Esophagus muscularis mucosa (tissue), 4 donors: Measurements from ENCODE around the gene PTCSC3.

ENCODE experiments used
- CTCF ChIP-seq, 3 experiments: fragments of 200-600 bp in 2 of 3; fragments of 450-650 bp in 1 of 3; sonication (generic) in 2 of 3; IDR thresholded peaks; one replicate each; pipeline ENCODE4 v1.5.1; 2017 to 2019; ENCODE audit warnings: antibody characterized with exemption in 3 of 3, mild to moderate bottlenecking in 2 of 3, moderate library complexity in 1 of 3
- EP300 ChIP-seq: sonication (generic); formaldehyde crosslinking; IDR thresholded peaks from one replicate; pipeline ENCODE4 v1.6.1; 2017; ENCODE audit warnings: antibody characterized with exemption
- POLR2A ChIP-seq: fragments of 450-650 bp; IDR thresholded peaks from one replicate; pipeline ENCODE4 v1.6.1; 2017; ENCODE audit warnings: antibody characterized with exemption, moderate library complexity, mild to moderate bottlenecking, low read depth
- POLR2AphosphoS5 ChIP-seq, 2 donors: sonication (generic); formaldehyde crosslinking; IDR thresholded peaks; one replicate each; pipeline ENCODE4 v1.6.1; 2017; ENCODE audit warnings: antibody characterized with exemption in 2 of 2

GRCh38 chr14:36094963-36095362, 81.6 kb downstream of the PTCSC3 start:
- TF ChIP-seq CTCF (IDR thresholded peaks at IDR 0.05): no peak
- TF ChIP-seq POLR2A: no peak
- TF ChIP-seq EP300: no peak
- TF ChIP-seq POLR2AphosphoS5 (IDR thresholded peaks at IDR 0.05): no peak
